ENCODE measurements around the gene RFPL4A.
"Not testable (repeated sequence)": the region's sequence is repeated elsewhere in the genome, so short reads cannot be mapped to it uniquely, and the experiment has no call there.

DNA sequence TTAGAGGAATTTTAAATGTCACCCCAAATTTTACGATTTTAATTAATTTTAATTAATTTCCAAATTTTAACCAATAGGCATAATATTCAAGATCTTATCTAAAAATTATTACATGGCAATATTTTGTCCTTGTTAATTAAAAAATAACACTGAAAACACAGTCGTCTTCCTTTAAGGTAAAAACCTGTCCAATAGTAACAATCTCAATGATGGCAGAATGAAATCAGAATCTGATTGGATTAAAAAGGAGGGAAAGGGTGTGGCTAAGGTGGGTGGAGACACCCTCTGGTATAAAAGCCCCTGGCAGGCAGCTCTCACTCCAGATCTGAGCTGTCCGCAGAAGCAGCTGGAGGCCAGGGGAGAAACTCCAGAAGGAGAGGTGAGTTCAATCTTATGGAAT, at the start of gene RFPL4A:
- TF ChIP-seq REST, YY1, ZBTB7A (IDR thresholded peaks at IDR 0.05; ENCODE audit: low read depth): not testable (repeated sequence)
- TF ChIP-seq, protein P1, sequence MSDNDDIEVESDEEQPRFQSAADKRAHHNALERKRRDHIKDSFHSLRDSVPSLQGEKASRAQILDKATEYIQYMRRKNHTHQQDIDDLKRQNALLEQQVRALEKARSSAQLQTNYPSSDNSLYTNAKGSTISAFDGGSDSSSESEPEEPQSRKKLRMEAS (IDR thresholded peaks at IDR 0.05), result not testable (repeated sequence)
